ENCODE data around the gene RAB35.

RAB35 gene

DNA sequence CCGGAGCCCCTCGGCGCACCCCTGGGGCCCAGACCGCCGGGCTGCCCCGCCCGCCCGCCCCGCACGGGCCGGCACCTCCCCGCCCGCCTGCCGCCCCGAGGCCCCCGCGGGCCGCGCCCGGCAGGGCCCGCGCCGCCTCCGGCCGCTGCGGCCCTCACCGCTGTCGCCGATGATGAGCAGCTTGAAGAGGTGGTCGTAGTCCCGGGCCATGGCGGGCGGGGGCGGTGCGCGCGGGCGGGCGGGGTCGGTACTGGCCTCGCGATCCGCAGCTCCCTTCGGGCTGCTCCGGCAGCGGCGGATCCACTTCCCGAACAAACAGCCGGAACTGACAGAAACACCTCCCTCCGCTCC is at the start of gene RAB35:
TSS of gene RAB35 (minus strand) at position 313 of the 351 bp plus-strand sequence. CDS start at position 210, 103 bp downstream.
- no peak for DNase-seq (ENCODE audit: low read depth, low spot score)

DNA sequence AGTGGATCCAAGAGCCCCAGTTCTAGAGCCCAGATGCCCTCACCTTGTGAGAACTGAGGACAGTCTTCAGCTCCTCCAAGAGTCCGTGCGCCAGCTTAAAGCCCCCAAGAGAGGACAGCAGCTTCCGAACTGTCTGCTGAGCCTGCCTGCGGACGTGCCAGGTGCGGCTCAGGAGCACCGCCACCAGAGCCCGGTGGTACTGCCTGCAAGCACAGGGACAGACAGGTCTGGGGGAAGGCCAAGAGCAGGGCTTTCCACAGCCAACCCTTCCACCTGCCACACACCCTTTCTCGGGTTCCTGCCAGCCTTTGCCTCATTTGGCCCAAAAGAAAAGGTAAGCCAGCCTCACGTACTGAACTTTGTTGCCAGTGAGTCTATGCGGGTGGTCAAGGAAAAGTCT is 47.7 kb upstream of the RAB35 start:
- no peak for DNase-seq (ENCODE audit: low read depth, low spot score)

DNA sequence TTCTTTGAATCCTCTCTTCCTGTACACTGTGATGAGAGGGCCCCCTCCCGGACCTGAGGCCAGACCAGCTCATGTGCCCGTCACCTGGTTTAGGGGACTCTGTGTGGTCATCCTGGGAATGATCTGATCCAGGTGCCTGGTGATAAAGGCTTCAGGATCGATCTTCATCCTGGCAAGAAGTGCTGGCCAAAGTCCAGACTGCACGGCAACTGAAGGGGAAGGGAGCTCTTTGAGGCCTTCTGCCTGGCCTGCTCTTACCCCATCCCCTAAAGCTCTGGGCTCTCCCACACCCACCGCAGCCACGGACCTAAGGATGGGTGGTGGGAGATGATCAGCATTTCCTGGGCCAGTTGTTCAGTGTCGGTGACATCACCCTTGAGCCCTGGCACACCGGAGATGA is 46.2 kb upstream of the RAB35 start:
- no peak for DNase-seq (ENCODE audit: low read depth, low spot score)

DNA sequence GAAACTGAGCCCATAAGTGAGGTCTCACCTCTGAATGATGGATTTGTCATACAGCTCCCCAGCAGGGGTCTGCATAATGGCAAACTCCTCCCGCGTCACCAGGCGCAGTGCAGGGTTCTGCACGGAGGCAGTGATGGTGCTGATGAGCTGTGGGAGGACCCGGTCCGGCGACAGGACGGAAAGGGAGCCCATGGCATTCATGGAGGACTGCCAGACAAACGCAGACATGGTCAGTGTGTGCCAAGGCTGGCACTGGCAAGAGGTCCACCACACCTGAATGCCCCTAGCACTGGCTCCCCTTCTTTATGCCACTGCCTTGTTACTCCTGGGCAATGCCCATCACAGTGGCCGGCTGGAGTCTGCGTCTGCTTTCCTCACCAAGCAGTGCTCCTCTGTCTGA is 45.3 kb upstream of the RAB35 start:
- DNase-seq (ENCODE audit: low read depth, low spot score), result no peak

DNA sequence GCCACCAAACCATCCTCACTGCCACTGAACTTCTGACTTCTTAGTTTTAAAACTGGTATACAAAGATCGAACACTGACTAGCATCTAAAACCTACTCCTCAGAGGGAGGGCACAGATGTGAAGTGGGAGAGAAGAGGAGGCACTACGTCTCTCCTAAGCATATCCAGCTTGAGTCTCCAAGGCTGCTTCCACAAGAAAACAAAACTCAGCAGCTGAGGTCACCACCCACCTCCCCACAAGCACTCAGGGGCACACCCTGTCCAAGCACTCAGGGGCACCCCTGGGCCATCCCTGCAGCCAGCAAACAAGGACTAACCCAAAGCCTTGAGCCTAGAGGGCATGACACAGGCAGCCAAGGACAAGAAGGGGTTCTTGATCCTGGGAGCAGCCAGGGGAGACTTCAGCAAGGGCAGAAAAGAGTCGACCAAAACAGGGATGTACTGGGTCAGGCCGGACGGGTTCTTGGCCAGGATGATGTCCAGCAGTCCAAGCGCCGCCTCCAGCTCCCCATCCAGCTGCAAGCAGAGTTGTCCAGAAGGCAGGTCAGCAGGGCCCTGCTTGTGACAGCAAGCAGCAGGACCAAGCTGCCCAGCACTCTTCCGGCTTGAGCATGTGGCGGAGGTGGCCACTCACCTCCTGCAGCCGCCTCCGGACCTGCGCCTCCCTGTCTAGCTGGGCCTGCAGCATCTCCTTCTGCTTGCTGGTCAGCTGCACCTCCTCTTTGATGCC is 43.1 kb upstream of the RAB35 start:
- no peak for DNase-seq (ENCODE audit: low read depth, low spot score)

DNA sequence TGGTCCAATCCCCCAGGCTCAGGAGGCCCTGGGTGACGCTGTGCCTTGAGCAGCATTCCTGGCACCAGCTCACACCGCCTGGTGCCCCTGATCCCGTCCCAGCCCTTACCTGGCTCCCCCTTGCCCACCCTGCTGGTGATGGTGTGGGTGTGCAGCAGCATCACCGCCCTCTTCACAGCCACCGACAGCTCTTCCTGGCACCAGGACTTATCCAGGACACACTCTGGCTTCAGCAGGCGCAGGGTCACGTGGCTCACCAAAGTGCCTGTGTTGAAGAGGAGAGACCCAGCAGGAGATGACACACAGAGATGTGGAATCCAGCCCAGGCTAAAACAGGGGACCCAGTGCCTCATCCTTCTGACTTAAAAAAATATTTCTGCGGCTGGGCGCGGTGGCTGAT is 41.8 kb upstream of the RAB35 start:
- DNase-seq (ENCODE audit: low read depth, low spot score), result no peak

DNA sequence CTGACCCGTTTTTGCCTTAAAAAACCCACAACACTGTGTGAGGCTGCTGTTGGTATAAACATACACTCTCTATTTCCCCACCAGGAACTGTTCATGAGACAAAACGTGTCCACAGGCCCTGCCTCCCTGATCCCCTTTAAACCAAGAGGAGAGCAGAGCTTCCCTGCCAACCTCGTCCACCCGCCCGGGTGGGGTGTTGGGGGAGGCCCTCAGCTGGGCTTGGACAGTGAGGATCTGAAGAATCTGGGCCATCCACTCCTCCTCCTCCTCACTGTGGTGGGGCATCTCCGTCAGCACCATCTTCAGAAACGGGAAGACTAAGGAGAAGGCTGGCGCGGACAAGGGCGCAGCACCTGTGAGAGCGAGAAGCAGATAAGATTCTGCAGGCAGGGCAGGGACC is 41.1 kb upstream of the RAB35 start:
- no peak for DNase-seq (ENCODE audit: low read depth, low spot score)

DNA sequence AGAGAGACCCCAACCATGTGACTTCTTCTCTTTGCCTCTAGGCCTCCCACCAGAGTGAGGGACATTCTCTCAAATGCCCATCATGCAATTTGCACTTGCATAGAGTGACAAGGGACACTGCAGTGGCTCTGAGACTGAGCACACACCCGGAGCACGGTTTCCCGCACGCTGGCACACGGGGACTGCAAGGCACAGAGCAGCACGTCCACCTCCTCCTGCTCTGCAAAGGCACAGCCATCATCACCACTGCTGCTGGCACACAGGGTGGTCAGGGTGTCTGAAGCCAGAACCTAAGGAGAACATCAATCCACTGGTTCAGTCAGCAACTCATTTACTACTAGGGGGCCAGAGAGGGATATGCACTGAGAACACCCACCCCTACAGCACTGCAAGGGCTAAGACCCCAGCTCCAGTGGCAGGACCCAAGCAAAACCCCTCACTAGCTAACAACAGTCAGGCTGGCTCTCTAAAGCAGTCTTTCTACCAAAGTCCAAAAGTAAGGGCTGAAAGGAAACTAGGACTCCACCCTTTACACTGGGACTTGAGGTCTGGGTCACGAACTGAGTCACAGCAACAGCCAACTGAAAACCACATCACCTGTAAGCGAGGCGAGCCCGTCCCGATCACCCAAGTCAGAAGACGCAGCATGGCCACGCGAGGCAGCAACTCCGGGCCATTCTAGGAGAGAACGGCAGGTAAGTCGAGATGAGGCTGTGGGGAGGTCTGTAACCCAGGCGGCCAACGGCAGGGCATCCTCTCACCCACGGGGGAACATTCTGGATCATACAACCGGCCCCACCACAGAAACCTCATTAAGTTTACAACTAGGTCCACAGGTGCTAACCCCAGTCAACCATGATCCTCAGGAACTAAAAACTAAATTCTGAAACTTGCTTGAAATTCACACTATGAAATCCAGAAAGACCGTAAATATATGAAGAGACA is 40.0 kb upstream of the RAB35 start:
- DNase-seq (ENCODE audit: low read depth, low spot score), result no peak

DNA sequence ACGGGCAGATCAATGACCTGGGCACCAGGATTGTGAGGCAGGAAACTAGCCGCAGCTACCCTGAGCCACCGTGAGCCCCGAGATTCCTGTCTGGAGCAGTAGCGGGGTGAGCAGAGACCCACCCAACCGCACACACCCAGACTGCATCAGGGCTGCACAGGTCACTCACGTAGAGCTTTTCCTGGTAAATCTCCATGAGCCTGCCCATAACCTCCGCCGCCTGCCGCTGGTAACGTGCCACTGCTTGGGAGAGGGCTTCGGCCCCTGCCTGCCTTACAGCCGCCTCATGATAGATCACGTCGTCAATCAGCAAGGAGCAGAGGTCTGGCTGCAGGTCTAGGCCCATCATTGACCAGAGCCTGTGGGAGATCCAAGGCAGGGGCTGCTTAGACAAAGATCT is 38.5 kb upstream of the RAB35 start:
- DNase-seq (ENCODE audit: low read depth, low spot score), result no peak

DNA sequence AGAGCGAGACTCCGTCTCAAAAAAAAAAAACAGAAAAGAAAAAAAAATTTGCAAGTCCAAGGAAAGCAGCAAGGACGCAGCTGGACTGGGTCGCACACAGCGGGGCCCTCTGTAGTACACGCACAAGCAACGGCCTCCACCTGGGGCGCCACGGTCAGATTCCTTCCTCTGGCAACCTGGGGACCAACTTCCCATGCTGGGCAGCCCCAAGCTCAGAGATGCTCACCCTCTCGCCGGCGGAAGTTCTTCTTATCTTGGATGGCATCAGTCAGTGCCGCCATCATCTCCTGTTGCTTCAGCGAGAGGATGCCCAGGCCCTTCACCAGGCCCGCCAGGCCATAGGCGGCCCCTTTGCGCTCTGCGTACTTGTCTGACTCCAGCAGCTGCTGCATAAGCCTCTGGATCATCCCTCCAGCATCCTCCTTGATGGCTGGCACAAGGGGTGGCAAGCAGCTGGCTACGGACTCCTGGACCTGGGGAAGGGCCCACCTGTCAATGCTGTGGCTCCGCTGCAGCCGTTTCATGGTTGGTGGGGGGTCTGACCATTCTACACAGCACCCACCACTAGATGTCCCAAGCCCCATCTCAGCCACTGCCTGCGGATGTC is 34.5 kb upstream of the RAB35 start:
- no peak for DNase-seq (ENCODE audit: low read depth, low spot score)

DNA sequence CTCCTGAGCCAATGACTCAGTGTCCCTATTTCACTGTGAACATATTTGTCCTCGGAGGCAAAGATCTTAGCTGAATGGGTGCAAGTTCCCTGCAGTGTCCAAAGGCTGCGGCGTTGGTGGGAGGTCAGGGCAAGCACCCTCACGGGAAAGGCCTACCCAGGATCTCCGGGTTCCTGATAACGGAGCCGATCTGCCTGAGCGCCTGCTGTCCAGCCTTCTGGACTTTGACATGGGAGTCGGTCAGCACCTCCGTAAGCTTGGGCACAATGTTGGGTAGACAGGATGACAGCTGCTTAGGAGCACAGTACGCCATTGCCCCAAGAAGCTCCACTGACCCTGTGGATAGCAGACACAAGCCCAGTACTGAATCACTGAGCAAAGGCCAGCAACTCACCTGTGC is 31.5 kb upstream of the RAB35 start:
- no peak for DNase-seq (ENCODE audit: low read depth, low spot score)

DNA sequence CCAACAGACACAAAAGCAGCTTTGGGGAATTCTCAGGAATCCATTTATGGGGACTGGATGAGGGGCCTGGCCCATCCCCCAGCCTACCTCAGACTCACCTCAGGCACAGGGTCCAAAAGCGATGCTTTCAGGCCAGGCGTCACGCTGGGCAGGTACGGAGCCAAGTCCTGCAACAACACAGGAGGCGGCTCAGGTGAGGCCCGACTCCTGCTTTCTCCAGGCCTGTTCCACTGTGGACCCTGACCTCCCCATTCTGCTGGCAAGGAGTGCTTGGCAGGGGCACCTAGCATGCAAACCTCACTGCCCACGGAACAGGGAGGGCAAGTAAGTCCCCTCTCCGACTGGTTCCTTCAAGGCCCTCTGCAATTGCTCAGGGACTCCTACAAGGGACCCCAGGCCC is 28.6 kb upstream of the RAB35 start:
- DNase-seq (ENCODE audit: low read depth, low spot score), result no peak

DNA sequence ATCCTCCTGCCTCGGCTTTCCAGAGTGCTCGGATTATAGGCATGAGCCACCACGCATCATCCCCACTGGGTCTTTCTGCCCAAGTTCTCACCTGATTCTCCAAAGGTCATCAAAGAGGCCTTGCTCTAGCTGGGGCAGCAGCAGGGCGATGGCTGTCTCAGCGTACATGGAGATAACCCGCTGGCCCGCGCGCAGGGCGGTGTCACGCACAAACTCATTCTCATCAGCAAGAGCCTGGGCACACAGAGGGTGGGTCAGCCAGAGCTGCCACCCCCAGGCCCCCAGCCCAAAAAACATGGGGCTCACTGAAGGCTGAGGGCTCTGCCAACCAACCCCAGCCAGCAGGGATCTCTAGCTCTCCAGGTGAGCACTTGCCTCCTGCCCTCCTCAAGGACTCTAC is 27.7 kb upstream of the RAB35 start:
- no peak for DNase-seq (ENCODE audit: low read depth, low spot score)

DNA sequence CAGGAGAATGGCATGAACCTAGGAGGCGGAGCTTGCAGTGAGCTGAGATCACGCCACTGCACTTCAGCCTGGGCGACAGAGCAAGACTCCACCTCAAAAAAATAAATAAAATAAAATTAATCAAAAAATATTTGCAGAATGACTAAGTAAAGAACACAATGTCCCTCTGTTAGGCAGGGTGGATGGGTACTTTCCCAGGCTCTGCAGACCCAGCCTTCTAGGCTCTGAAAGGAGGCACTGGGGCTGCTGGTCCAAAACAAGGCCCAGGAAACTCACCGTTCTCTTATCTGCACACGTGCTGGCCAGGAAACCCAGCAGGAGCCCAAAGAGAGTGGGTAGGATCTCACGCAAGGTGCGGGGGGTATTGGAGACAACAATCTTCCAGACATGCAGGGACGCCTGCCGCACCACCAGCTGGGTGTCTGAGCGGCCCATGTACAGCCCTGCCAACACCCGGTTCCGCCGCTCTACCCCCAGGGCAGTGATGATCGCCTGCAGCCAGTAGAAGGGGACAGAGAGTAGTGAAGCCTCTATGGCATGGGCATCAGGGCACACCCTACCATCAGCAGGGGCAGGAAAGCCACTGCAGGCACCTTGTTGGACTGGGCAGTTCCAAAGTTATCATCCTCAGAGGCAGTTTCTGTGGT is 25.8 kb upstream of the RAB35 start:
- no peak for DNase-seq (ENCODE audit: low read depth, low spot score)

DNA sequence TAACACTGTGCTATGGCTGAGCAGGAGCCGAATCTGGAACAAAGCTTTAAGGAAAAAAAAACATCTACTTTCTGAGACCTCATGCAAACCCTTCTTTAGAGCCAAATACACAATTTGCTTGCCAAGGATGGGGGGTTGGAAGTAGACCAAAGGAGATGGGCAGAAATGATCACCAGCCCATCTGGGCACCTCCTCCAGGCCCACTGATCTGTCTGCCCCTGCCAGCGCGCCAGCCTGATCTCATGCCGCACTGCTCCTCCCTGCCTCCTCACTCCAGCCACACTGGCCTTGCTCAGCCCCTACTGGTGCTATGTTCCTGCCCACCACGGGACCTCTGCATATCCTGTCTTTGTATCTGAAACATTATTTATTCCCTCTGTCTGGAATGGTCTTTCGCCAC is 24.8 kb upstream of the RAB35 start:
- DNase-seq (ENCODE audit: low read depth, low spot score), result no peak

DNA sequence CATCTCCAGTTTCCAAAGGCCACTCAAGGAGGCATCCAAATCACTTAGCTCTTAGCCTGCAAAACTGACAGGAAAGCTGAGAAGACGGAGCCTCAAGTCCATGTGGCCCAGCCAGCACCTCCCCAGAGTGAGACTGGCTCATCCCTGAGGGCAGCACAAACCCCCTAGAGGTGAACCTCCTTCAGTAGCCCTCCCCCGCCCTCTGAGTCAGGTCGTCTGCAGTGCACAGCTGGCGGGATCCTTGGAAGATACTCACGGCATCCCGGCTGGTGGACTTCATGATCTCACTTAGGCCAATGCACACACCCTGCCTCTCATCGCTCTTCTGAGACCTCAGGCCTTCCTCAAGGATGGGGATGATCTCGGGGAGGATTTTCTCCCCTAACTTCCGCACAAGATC is 24.1 kb upstream of the RAB35 start:
- DNase-seq (ENCODE audit: low read depth, low spot score), result no peak

DNA sequence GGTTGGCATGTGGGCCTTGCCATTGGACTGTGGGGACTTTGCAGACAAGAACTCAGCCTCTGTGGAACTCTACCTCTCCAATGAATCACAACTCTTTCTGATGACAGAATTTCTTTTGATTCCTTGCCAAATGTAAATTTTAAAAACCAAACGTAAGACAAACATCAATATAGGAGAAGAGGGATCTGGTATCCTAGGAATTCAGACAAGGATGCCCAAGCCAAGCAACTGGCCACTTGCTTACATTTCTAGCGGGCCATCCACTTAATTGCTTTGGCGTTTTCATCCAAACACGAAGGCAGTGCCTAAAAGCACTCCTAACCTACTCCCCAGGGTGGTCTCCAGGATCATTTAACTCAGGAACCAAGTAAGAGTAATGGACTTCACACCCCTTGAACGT is 23.4 kb upstream of the RAB35 start:
- no peak for DNase-seq (ENCODE audit: low read depth, low spot score)

DNA sequence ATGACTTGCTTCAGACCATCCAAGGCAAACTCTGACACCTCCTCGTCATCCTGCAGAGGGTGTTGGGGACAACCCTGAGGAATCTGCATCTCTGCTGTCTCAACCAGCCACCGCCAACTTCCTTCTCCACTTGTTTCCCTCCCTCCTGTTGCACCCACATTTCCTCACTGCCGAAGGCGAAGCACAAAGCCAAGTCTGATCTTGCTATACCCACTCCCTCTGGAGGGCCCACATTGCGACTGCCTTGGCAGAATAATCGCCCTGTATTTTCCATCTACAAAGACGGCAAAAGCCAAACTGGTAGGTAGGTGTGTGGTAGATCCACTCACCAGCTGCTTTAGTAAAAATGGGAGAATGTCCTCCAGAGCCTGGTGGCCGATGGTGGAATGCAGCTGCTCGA is 21.8 kb upstream of the RAB35 start:
- DNase-seq (ENCODE audit: low read depth, low spot score), result no peak

DNA sequence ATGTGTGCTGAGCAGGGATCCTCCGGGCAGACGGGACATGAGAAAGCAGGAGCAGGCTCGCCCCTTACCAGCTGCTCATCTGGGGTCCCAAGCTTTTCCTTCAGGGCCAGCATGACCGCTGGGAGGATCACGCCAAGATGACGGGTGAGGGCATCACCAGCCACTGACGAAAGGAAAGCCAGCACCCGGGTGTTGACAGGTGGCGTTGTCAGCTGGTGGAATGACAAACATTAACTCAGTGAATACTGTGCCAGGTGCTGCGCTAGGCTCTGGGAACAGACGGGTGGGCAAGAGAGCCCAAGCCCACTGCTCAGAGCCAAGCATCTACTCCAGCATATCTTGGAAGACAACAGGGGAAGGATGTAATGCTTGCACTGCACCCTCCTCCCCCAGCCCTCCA is 21.3 kb upstream of the RAB35 start:
- no peak for DNase-seq (ENCODE audit: low read depth, low spot score)

DNA sequence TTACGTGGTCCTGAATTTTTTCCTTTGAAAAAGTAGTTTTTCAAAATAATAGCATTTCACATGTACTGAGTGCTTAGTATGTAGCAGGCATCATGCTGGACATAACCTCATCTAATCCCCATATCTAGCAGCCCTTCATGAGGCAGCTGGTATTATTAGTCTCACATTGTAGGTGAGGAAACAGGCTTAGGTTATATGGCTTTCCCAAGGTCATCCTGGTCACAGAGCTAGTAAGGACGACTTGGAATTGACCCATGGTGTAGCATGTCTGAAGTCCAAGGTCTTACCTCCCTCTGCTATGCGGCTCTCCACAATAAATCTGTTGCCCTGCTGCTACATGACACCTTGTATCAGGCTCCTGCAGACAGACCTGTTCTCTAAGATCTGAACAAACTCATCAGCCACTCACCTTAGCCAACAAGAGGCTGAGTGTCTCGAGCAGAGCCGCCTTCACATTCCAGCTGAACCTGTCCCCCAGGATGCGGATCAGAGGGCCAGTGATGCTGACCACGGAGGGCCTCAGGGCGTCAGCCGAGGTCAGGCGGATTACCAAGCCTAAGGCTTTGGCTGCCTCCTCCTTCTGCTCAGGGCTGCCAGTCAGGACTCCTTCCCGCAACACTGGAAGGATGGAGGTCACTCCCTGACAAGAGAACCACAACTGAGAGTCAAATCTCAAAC is 19.7 kb upstream of the RAB35 start:
- DNase-seq (ENCODE audit: low read depth, low spot score), result no peak

DNA sequence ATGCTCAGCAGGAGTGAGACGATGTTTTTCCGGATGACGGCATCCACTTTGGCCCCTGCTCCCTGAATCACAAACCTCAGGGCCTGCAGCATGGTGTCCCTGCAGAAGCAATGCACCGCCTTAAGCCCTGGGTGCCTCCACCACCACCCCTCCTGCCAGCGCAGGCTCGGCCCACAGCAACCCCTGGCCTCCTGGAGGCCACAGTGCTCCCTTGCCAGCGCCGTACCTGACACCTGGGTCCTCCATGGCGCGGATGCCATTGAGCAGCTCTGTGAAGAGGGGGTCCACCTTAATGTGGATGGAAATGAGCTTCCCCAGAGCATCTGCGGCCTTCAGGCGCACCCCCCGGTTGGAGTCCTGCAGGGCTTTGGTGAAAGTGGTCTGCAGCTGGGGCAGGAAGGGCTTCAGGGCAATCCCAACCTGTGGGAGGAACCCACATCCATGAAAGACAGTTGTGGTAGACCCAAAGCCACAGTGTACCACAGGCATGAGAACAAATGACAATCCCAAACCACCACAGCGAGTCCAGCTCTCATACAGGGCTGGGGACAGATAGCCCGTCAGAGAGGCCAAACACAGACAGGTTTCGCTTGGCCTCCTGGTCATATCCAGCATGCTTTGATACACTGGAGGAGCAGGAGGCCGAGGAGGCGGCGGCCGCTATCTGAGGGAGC is 17.9 kb upstream of the RAB35 start:
- no peak for DNase-seq (ENCODE audit: low read depth, low spot score)

Measured in brain pericyte (primary cell).